CD4-positive, alpha-beta T cell (primary cell): ENCODE data around the gene SLC8A2. TPM values are rescaled to one million over a fixed set of nuclear protein-coding genes. Genes with fewer than 3 reads are reported as not detected.

Experiments used
- ATAC-seq: fragments of 200-7000 bp; cut with Tn5 transposase; one replicate; pipeline ENCODE4 v1.10.0; 2022; ENCODE audit warnings: mild to moderate bottlenecking; ENCODE audit not compliant: poor library complexity
- CTCF ChIA-PET: fragments of 350-600 bp; sonication (Branson Sonifier 250); formaldehyde crosslinking; loops from one replicate; lab custom pipeline; 2021; ENCODE audit warnings: antibody characterized with exemption, inconsistent platforms; lab: Charles Lee
- POLR2A ChIA-PET: fragments of 350-600 bp; sonication (Branson Sonifier 250); formaldehyde crosslinking; loops from one replicate; lab custom pipeline; 2021; ENCODE audit warnings: antibody characterized with exemption, inconsistent platforms; lab: Charles Lee
- DNase-seq, 14 experiments: peaks; one replicate each; pipeline ENCODE4 v3.0.0-alpha.2; 2013 to 2020; ENCODE audit warnings: mixed read lengths in 2 of 14
- H3K27ac ChIP-seq, 2 donors: one replicate each; pipeline versions ENCODE4 v1.5.1 to v1.7.0; 2013; ENCODE audit warnings: low read length in 2 of 2, low read depth in 1 of 2, mild to moderate bottlenecking in 1 of 2
- H3K27me3 ChIP-seq, 2 experiments: 1 replicate in 1 of 2; 2 replicates in 1 of 2; pipeline versions ENCODE4 v1.6.1 to v1.7.0; 2013; ENCODE audit warnings: low read length in 2 of 2, control low read depth in 1 of 2, mild to moderate bottlenecking in 1 of 2, moderate library complexity in 1 of 2; ENCODE audit not compliant: insufficient read depth in 2 of 2, control insufficient read depth in 1 of 2
- H3K36me3 ChIP-seq: one replicate; pipeline ENCODE4 v1.6.1; 2013; ENCODE audit warnings: low read length, control low read depth; ENCODE audit not compliant: insufficient read depth
- H3K4me1 ChIP-seq: one replicate; pipeline ENCODE4 v1.6.1; 2013; ENCODE audit warnings: low read length, control low read depth; ENCODE audit not compliant: insufficient read depth
- H3K4me3 ChIP-seq: one replicate; pipeline ENCODE4 v1.5.1; 2013; ENCODE audit warnings: mild to moderate bottlenecking, low read length, moderate library complexity
- H3K9me3 ChIP-seq, 2 experiments: 1 replicate in 1 of 2; 2 replicates in 1 of 2; pipeline versions ENCODE4 v1.6.1 to v1.7.0; 2013; ENCODE audit warnings: low read length in 2 of 2, mild to moderate bottlenecking in 2 of 2, control low read depth in 1 of 2, moderate library complexity in 1 of 2; ENCODE audit not compliant: control insufficient read depth in 1 of 2, insufficient read depth in 1 of 2
- H3K27ac Mint-ChIP-seq: one replicate; pipeline ENCODE4 v1.8.0; 2020; ENCODE audit warnings: mixed read lengths
- H3K27me3 Mint-ChIP-seq: one replicate; pipeline ENCODE4 v1.8.0; 2021; ENCODE audit warnings: mixed read lengths
- H3K36me3 Mint-ChIP-seq: one replicate; pipeline ENCODE4 v1.8.0; 2021; ENCODE audit warnings: low read depth, mixed read lengths
- H3K4me1 Mint-ChIP-seq: one replicate; pipeline ENCODE4 v1.8.0; 2021; ENCODE audit warnings: low read depth, mixed read lengths
- H3K4me3 Mint-ChIP-seq: one replicate; pipeline ENCODE4 v1.8.0; 2020; ENCODE audit warnings: mild to moderate bottlenecking, mixed read lengths
- H3K9me3 Mint-ChIP-seq: one replicate; pipeline ENCODE4 v1.8.0; 2020; ENCODE audit warnings: mixed read lengths
- intact Hi-C, 2 experiments: fragments of 100-400 bp; cut with DNase I in 1 of 2; cut with micrococcal nuclease in 1 of 2; formaldehyde crosslinking; loops; one replicate each; pipeline versions ENCODE4 v1.15.1 to v1.9.0; 2023 to 2025; cut with DNase I, micrococcal nuclease
- total RNA-seq, 174 experiments: library from RNA in 2 of 174; stranded (reverse) in 2 of 174; gene quantifications; one replicate each; pipeline ENCODE4 v1.2.3 and lab custom pipeline; 2021 to 2026
- TF ChIP-seq, protein P1 (sequence below): fragments of 200-600 bp; IDR thresholded peaks from one replicate; pipeline ENCODE4 v1.8.0; 2022; ENCODE audit warnings: antibody characterized with exemption, mild to moderate bottlenecking

Gene SLC8A2
- total RNA-seq, 2 experiments from 2014 or later: not detected

DNA sequence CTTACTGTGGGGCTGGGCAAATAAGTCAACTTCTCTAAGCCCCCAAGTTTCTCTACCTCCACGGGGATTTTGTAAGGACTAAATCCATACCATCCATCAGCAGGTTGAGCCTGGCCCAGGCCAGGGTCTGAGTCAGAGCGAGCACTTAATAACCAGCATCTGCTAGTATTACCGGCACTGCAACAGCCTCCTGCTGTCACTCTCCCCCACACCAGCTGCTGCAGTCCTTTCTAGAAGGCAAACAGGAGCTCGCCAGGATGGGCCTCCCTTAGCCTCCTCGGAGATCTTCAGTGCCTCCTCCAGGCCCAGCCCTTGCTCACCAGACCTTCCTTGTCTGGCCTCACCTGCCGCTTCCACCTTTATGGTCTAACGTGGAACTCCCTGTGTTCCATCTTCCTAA, 40.0 kb upstream of the SLC8A2 start:
- POLR2A ChIA-PET: no interaction called here
- peaks cover 78% of the 10 kb centered on the region for H3K4me1 ChIP-seq

DNA sequence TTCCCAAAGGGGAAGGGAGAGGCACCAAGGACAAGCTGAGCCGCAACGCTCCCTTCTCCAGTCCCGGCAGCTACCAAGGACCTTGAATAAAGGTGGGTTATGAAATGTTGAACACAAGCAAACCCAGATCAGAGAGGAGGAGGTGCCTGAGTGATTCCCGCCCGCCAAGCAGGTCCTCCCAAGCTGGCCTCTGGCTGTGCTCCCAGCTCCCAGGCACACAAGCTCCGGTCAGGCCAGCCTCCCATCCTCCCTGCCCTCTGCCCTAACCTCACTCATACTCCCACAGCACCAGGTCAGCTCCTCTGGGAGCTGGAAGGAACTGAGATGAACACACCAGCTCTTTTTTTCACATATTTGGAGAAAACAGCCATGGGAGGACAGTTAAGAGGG, 39.4 kb upstream of the SLC8A2 start:
- intact Hi-C loops: no loop called here
- H3K27ac Mint-ChIP-seq: peak overlapping the region; percentile 33
- H3K4me1 ChIP-seq: peaks cover 75% of the 10 kb centered on the region
- peaks cover 74% of the 10 kb centered on the region for H3K4me1 Mint-ChIP-seq
- peak overlapping the region; percentile 99 for H3K4me3 Mint-ChIP-seq
- no peaks in the 10 kb centered on the region for H3K9me3 Mint-ChIP-seq
- no peak overlapping the region for H3K4me3 ChIP-seq
- ChIA-PET CTCF (no interaction called here), POLR2A (no interaction called here)
- peaks cover 38% of the 10 kb centered on the region for H3K36me3 ChIP-seq
- H3K27ac ChIP-seq: no peak overlapping the region
- DNase-seq (no peak), ATAC-seq (no peak)
- H3K27me3 Mint-ChIP-seq: no peaks in the 10 kb centered on the region
- TF ChIP-seq, protein P1, sequence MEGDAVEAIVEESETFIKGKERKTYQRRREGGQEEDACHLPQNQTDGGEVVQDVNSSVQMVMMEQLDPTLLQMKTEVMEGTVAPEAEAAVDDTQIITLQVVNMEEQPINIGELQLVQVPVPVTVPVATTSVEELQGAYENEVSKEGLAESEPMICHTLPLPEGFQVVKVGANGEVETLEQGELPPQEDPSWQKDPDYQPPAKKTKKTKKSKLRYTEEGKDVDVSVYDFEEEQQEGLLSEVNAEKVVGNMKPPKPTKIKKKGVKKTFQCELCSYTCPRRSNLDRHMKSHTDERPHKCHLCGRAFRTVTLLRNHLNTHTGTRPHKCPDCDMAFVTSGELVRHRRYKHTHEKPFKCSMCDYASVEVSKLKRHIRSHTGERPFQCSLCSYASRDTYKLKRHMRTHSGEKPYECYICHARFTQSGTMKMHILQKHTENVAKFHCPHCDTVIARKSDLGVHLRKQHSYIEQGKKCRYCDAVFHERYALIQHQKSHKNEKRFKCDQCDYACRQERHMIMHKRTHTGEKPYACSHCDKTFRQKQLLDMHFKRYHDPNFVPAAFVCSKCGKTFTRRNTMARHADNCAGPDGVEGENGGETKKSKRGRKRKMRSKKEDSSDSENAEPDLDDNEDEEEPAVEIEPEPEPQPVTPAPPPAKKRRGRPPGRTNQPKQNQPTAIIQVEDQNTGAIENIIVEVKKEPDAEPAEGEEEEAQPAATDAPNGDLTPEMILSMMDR: no peak
- H3K36me3 Mint-ChIP-seq: peaks cover 60% of the 10 kb centered on the region
- no peaks in the 10 kb centered on the region for H3K27me3 ChIP-seq
- no peaks in the 10 kb centered on the region for H3K9me3 ChIP-seq

More for the DNA sequence above, 40.0 kb upstream of the SLC8A2 start:
- no peaks in the 10 kb centered on the region for H3K9me3 ChIP-seq
- H3K27me3 Mint-ChIP-seq: no peaks in the 10 kb centered on the region
- H3K4me1 Mint-ChIP-seq: peaks cover 78% of the 10 kb centered on the region
- H3K27ac ChIP-seq: no peak overlapping the region
- TF ChIP-seq, protein P1: no peak
- H3K36me3 Mint-ChIP-seq: peaks cover 59% of the 10 kb centered on the region
- H3K4me3 Mint-ChIP-seq: peak overlapping the region; percentile 99
- H3K36me3 ChIP-seq: peaks cover 33% of the 10 kb centered on the region
- H3K9me3 Mint-ChIP-seq: no peaks in the 10 kb centered on the region
- intact Hi-C loops: no loop called here
- CTCF ChIA-PET: no interaction called here
- DNase-seq (no peak), ATAC-seq (no peak)
- H3K27ac Mint-ChIP-seq: peak overlapping the region; percentile 96
- H3K27me3 ChIP-seq: no peaks in the 10 kb centered on the region
- no peak overlapping the region for H3K4me3 ChIP-seq

DNA sequence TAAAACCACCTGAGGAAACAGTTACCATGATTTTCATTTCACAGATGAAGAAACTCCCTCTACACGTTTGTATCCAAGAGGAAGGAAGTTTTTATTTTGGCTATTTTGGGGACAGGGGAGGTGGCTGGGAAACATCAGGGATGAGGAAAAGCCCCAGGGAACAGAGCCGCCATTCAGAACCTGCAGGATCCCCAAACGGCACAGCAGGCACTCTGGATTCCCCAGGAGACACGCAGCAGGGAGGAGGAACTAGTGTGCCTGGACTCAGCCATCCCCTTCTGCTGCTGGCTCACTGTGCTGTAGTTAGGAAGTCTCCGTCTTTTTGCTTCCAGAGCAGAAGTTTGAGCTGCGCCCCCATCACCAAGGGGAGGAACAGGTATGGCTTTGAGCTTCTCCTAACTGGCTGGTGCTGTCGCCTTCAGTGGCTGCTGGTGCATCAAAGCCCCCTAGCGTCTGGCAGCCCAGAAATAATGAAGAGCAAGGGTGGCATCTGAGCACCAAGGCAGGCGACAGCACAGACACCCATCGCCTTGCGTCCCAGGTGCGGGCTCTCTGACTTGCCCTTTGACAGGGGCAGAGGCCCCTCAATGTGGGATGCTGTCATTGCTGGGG, 38.9 kb upstream of the SLC8A2 start:
- H3K4me1 Mint-ChIP-seq: peaks cover 69% of the 10 kb centered on the region
- no peaks in the 10 kb centered on the region for H3K9me3 Mint-ChIP-seq
- Histone ChIP-seq H3K27ac (no peak overlapping the region), H3K4me1 (peaks cover 70% of the 10 kb centered on the region), H3K4me3 (no peak overlapping the region), H3K27me3 (no peaks in the 10 kb centered on the region), H3K9me3 (no peaks in the 10 kb centered on the region), H3K36me3 (peaks cover 41% of the 10 kb centered on the region)
- TF ChIP-seq, protein P1: no peak
- intact Hi-C loops: no loop called here
- ATAC-seq (no peak), DNase-seq (no peak)
- peaks cover 60% of the 10 kb centered on the region for H3K36me3 Mint-ChIP-seq
- peak overlapping the region; percentile 33 for H3K27ac Mint-ChIP-seq
- CTCF ChIA-PET: no interaction called here
- peak overlapping the region; percentile 70 for H3K4me3 Mint-ChIP-seq
- POLR2A ChIA-PET: no interaction called here
- H3K27me3 Mint-ChIP-seq: no peaks in the 10 kb centered on the region
